ENCODE data around the gene TEP1.

- TF ChIP-seq, protein P1, sequence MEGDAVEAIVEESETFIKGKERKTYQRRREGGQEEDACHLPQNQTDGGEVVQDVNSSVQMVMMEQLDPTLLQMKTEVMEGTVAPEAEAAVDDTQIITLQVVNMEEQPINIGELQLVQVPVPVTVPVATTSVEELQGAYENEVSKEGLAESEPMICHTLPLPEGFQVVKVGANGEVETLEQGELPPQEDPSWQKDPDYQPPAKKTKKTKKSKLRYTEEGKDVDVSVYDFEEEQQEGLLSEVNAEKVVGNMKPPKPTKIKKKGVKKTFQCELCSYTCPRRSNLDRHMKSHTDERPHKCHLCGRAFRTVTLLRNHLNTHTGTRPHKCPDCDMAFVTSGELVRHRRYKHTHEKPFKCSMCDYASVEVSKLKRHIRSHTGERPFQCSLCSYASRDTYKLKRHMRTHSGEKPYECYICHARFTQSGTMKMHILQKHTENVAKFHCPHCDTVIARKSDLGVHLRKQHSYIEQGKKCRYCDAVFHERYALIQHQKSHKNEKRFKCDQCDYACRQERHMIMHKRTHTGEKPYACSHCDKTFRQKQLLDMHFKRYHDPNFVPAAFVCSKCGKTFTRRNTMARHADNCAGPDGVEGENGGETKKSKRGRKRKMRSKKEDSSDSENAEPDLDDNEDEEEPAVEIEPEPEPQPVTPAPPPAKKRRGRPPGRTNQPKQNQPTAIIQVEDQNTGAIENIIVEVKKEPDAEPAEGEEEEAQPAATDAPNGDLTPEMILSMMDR (IDR thresholded peaks at IDR 0.05; ENCODE audit: low read depth, low read length), result no peak
- no peak for TF ChIP-seq EZH2phosphoT487 (IDR thresholded peaks at IDR 0.05; ENCODE audit: low read depth)
These were observed 63.0 kb downstream of the TEP1 start for GRCh38 chr14:20350282-20350681.

Measured in OCI-LY3 (cell line).